ENCODE measurements around the gene CHST15.

Gene CHST15

DNA sequence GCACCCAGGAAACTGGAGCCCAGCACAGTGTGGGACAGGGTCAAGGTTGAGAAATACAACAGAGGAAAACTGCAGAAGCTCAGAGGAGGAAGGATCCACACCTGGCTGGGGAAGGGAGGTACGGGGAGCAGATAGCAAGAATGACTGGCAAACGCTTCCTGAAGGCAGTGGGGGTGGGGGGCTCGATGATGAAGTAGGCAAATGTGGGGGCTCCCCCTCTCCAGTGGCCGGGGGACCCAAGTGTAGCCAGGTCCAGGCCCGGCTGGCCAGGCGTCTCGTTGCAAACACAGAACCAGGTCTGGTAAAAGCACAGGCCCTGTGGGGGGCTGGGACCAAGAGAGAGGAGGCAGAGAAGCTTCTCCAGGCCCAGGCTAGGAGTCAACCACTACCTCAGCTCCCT lies 7.7 kb downstream of the CHST15 start:
- no peaks in the 10 kb centered on the region for H3K36me3 ChIP-seq (ENCODE audit: control insufficient read depth in 5 of 5, insufficient read depth in 5 of 5, low read length in 5 of 5)
- H3K4me3 ChIP-seq (ENCODE audit: low read depth in 1 of 5, low read length in 5 of 5) = no peak overlapping the region
- no peak overlapping the region for H3K9ac ChIP-seq (ENCODE audit: low read length in 5 of 5)
- no peak overlapping the region for H3K27ac ChIP-seq (ENCODE audit: low read depth, low read length)
- H3K27me3 ChIP-seq (ENCODE audit: control insufficient read depth in 5 of 5, insufficient read depth in 4 of 5, low read length in 5 of 5) = no peaks in the 10 kb centered on the region
- peaks cover 0 to 35% (median 0%) of the 10 kb centered on the region in 5 donors for H3K4me1 ChIP-seq (ENCODE audit: control insufficient read depth in 5 of 5, insufficient read depth in 5 of 5, low read length in 5 of 5)
- peaks cover 0 to 2% (median 0%) of the 10 kb centered on the region in 5 donors for H3K9me3 ChIP-seq (ENCODE audit: control insufficient read depth in 5 of 5, low read length in 5 of 5)

- H3K4me1 ChIP-seq (ENCODE audit: control insufficient read depth in 5 of 5, insufficient read depth in 5 of 5, low read length in 5 of 5) = peaks cover 0 to 33% (median 0%) of the 10 kb centered on the region in 5 donors
- no peaks in the 10 kb centered on the region for H3K36me3 ChIP-seq (ENCODE audit: control insufficient read depth in 5 of 5, insufficient read depth in 5 of 5, low read length in 5 of 5)
- H3K27ac ChIP-seq (ENCODE audit: low read depth, low read length) = no peak overlapping the region
- no peak overlapping the region for H3K4me3 ChIP-seq (ENCODE audit: low read depth in 1 of 5, low read length in 5 of 5)
- no peak overlapping the region for H3K9ac ChIP-seq (ENCODE audit: low read length in 5 of 5)
- H3K9me3 ChIP-seq (ENCODE audit: control insufficient read depth in 5 of 5, low read length in 5 of 5) = peaks cover 0 to 2% (median 0%) of the 10 kb centered on the region in 5 donors
- no peaks in the 10 kb centered on the region for H3K27me3 ChIP-seq (ENCODE audit: control insufficient read depth in 5 of 5, insufficient read depth in 4 of 5, low read length in 5 of 5)
Observed at GRCh38 chr10:124084708-124085107, 8.7 kb downstream of the CHST15 start.

- Histone ChIP-seq H3K4me3 (ENCODE audit: low read depth in 1 of 5, low read length in 5 of 5) (no peak overlapping the region), H3K4me1 (ENCODE audit: control insufficient read depth in 5 of 5, insufficient read depth in 5 of 5, low read length in 5 of 5) (peaks cover 0 to 33% (median 0%) of the 10 kb centered on the region in 5 donors), H3K27ac (ENCODE audit: low read depth, low read length) (no peak overlapping the region), H3K9me3 (ENCODE audit: control insufficient read depth in 5 of 5, low read length in 5 of 5) (peaks cover 0 to 2% (median 0%) of the 10 kb centered on the region in 5 donors), H3K27me3 (ENCODE audit: control insufficient read depth in 5 of 5, insufficient read depth in 4 of 5, low read length in 5 of 5) (no peaks in the 10 kb centered on the region), H3K9ac (ENCODE audit: low read length in 5 of 5) (no peak overlapping the region), H3K36me3 (ENCODE audit: control insufficient read depth in 5 of 5, insufficient read depth in 5 of 5, low read length in 5 of 5) (no peaks in the 10 kb centered on the region)
Observed at GRCh38 chr10:124083740-124084397, 9.5 kb downstream of the CHST15 start.

DNA sequence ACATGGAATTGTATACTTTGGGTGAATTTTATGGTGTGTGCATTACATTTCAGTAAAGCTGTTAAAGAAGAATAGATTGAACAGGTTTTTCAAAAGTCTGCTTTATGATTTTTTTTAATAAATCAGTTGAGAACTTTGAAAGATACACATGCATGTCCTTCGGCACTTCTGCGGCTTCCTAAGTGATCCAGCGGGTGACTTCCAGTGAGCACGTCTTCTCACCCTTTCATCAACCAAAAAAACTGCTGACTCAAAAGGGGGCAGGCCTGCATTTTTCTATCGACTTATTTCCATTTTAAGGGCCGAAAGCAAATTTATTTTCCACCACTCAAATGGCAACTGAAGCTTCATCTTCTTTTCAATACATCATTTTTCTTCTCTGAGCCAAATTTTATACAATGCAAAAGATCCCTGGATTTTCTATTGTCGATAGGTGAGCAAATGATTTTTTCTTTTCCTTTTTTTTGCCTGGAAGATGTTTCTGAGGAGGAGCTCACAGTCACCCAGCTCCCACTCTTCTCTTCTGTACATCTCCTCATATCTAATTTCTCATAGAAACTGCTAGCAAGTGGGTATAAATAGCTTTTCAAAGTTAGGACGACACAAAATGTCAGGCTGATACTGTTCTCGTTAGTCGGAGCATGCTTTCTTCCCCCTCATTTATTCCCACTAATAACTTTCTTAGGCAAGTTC lies 10.2 kb downstream of the CHST15 start:
- no peak overlapping the region for H3K27ac ChIP-seq (ENCODE audit: low read depth, low read length)
- no peak overlapping the region for H3K4me3 ChIP-seq (ENCODE audit: low read depth in 1 of 5, low read length in 5 of 5)
- peaks cover 0 to 2% (median 0%) of the 10 kb centered on the region in 5 donors for H3K9me3 ChIP-seq (ENCODE audit: control insufficient read depth in 5 of 5, low read length in 5 of 5)
- no peaks in the 10 kb centered on the region for H3K27me3 ChIP-seq (ENCODE audit: control insufficient read depth in 5 of 5, insufficient read depth in 4 of 5, low read length in 5 of 5)
- H3K9ac ChIP-seq (ENCODE audit: low read length in 5 of 5) = no peak overlapping the region
- peaks cover 0 to 31% (median 0%) of the 10 kb centered on the region in 5 donors for H3K4me1 ChIP-seq (ENCODE audit: control insufficient read depth in 5 of 5, insufficient read depth in 5 of 5, low read length in 5 of 5)
- no peaks in the 10 kb centered on the region for H3K36me3 ChIP-seq (ENCODE audit: control insufficient read depth in 5 of 5, insufficient read depth in 5 of 5, low read length in 5 of 5)

DNA sequence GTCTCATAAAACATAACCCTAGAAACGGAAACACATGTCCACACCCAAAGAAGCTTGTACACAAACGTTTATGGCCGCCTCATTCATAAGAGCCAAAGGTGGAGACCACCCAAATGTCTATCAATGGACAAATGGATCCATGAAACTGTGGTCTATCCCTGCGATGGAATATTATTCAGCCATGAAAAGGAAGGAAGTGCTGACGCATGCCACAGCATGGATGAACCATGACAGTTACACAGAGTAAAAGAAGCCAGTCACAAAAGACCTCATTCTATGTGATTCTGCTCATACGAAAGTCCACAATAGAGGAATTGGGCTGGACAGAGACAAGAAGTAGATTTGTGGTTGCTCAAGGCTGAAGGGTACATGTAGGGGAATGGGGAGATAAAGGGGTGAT lies 10.8 kb downstream of the CHST15 start:
- H3K9ac ChIP-seq (ENCODE audit: low read length in 5 of 5) = no peak overlapping the region
- H3K9me3 ChIP-seq (ENCODE audit: control insufficient read depth in 5 of 5, low read length in 5 of 5) = peaks cover 0 to 2% (median 0%) of the 10 kb centered on the region in 5 donors
- H3K36me3 ChIP-seq (ENCODE audit: control insufficient read depth in 5 of 5, insufficient read depth in 5 of 5, low read length in 5 of 5) = no peaks in the 10 kb centered on the region
- H3K27ac ChIP-seq (ENCODE audit: low read depth, low read length) = no peak overlapping the region
- H3K27me3 ChIP-seq (ENCODE audit: control insufficient read depth in 5 of 5, insufficient read depth in 4 of 5, low read length in 5 of 5) = no peaks in the 10 kb centered on the region
- H3K4me3 ChIP-seq (ENCODE audit: low read depth in 1 of 5, low read length in 5 of 5) = no peak overlapping the region
- peaks cover 0 to 26% (median 0%) of the 10 kb centered on the region in 5 donors for H3K4me1 ChIP-seq (ENCODE audit: control insufficient read depth in 5 of 5, insufficient read depth in 5 of 5, low read length in 5 of 5)

DNA sequence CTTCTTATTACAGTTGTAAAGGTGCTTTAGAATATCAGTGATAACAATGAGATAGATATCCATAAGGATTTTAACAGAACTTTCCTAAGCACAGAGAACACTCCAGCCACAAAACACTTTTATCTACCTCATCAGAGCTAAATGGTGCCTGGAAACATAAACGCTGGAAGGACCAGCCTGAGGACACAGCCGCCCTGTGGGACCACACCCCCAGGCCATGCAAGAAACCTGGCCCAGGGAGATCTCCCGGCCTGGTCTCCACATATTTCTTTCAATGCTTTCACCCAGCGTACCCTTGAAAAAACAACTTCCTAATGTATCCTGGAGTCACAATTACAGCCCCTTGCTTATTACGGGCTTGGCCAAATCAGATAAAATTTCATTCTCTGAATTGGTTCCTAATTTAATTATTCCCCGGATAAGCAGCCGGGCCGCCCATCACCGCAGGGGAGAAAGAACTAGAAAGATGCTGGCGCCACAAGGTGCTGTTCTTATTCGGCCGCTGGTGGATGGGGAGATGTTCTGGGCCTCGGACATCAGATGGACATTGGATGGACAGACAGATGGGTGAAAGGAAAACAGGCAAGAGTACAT lies 11.8 kb downstream of the CHST15 start:
- H3K4me3 ChIP-seq (ENCODE audit: low read depth in 1 of 5, low read length in 5 of 5) = no peak overlapping the region
- peaks cover 0 to 24% (median 0%) of the 10 kb centered on the region in 5 donors for H3K4me1 ChIP-seq (ENCODE audit: control insufficient read depth in 5 of 5, insufficient read depth in 5 of 5, low read length in 5 of 5)
- H3K9me3 ChIP-seq (ENCODE audit: control insufficient read depth in 5 of 5, low read length in 5 of 5) = peaks cover 0 to 2% (median 0%) of the 10 kb centered on the region in 5 donors
- no peaks in the 10 kb centered on the region for H3K27me3 ChIP-seq (ENCODE audit: control insufficient read depth in 5 of 5, insufficient read depth in 4 of 5, low read length in 5 of 5)
- H3K36me3 ChIP-seq (ENCODE audit: control insufficient read depth in 5 of 5, insufficient read depth in 5 of 5, low read length in 5 of 5) = no peaks in the 10 kb centered on the region
- H3K27ac ChIP-seq (ENCODE audit: low read depth, low read length) = no peak overlapping the region
- no peak overlapping the region for H3K9ac ChIP-seq (ENCODE audit: low read length in 5 of 5)

- peaks cover 0 to 2% (median 0%) of the 10 kb centered on the region in 5 donors for H3K9me3 ChIP-seq (ENCODE audit: control insufficient read depth in 5 of 5, low read length in 5 of 5)
- no peak overlapping the region for H3K4me3 ChIP-seq (ENCODE audit: low read depth in 1 of 5, low read length in 5 of 5)
- no peaks in the 10 kb centered on the region for H3K36me3 ChIP-seq (ENCODE audit: control insufficient read depth in 5 of 5, insufficient read depth in 5 of 5, low read length in 5 of 5)
- peaks cover 3 to 27% (median 9%) of the 10 kb centered on the region in 5 donors for H3K4me1 ChIP-seq (ENCODE audit: control insufficient read depth in 5 of 5, insufficient read depth in 5 of 5, low read length in 5 of 5)
- H3K9ac ChIP-seq (ENCODE audit: low read length in 5 of 5) = no peak overlapping the region
- no peaks in the 10 kb centered on the region for H3K27me3 ChIP-seq (ENCODE audit: control insufficient read depth in 5 of 5, insufficient read depth in 4 of 5, low read length in 5 of 5)
- H3K27ac ChIP-seq (ENCODE audit: low read depth, low read length) = no peak overlapping the region
Observed at GRCh38 chr10:124079864-124080263, 13.5 kb downstream of the CHST15 start.

DNA sequence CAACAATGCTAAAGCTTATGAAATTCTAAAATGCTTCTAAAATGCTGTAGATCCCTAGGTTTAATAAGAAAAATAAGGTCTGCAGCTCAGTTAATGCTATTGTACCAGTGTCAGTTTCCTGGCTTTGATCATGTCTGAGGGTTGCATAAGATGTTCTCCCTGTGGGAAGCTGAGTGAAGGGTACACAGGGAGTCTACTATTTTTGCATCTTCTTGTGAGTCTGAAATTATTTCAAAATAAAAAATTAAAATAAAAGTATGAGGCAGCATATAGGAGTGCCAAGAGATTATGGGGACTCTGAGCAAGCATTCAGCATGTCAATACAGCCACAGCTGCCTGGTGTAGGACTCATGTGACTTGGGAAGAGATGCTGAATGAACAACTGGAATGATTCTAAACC lies 14.7 kb downstream of the CHST15 start:
- no peak overlapping the region for H3K4me3 ChIP-seq (ENCODE audit: low read depth in 1 of 5, low read length in 5 of 5)
- H3K27ac ChIP-seq (ENCODE audit: low read depth, low read length) = no peak overlapping the region
- no peaks in the 10 kb centered on the region for H3K36me3 ChIP-seq (ENCODE audit: control insufficient read depth in 5 of 5, insufficient read depth in 5 of 5, low read length in 5 of 5)
- H3K9ac ChIP-seq (ENCODE audit: low read length in 5 of 5) = no peak overlapping the region
- H3K4me1 ChIP-seq (ENCODE audit: control insufficient read depth in 5 of 5, insufficient read depth in 5 of 5, low read length in 5 of 5) = peaks cover 3 to 30% (median 9%) of the 10 kb centered on the region in 5 donors
- no peaks in the 10 kb centered on the region for H3K27me3 ChIP-seq (ENCODE audit: control insufficient read depth in 5 of 5, insufficient read depth in 4 of 5, low read length in 5 of 5)
- peaks cover 0 to 2% (median 0%) of the 10 kb centered on the region in 5 donors for H3K9me3 ChIP-seq (ENCODE audit: control insufficient read depth in 5 of 5, low read length in 5 of 5)

- Histone ChIP-seq H3K36me3 (ENCODE audit: control insufficient read depth in 5 of 5, insufficient read depth in 5 of 5, low read length in 5 of 5) (no peaks in the 10 kb centered on the region), H3K9ac (ENCODE audit: low read length in 5 of 5) (no peak overlapping the region), H3K27me3 (ENCODE audit: control insufficient read depth in 5 of 5, insufficient read depth in 4 of 5, low read length in 5 of 5) (peaks cover 0 to under 1% (median 0%) of the 10 kb centered on the region in 5 donors), H3K9me3 (ENCODE audit: control insufficient read depth in 5 of 5, low read length in 5 of 5) (peaks cover 0 to 2% (median 0%) of the 10 kb centered on the region in 5 donors), H3K4me1 (ENCODE audit: control insufficient read depth in 5 of 5, insufficient read depth in 5 of 5, low read length in 5 of 5) (peaks cover 3 to 30% (median 9%) of the 10 kb centered on the region in 5 donors), H3K4me3 (ENCODE audit: low read depth in 1 of 5, low read length in 5 of 5) (no peak overlapping the region), H3K27ac (ENCODE audit: low read depth, low read length) (no peak overlapping the region)
Observed at GRCh38 chr10:124078028-124078427, 15.4 kb downstream of the CHST15 start.
